ENCODE results near the gene STPG2.

DNA sequence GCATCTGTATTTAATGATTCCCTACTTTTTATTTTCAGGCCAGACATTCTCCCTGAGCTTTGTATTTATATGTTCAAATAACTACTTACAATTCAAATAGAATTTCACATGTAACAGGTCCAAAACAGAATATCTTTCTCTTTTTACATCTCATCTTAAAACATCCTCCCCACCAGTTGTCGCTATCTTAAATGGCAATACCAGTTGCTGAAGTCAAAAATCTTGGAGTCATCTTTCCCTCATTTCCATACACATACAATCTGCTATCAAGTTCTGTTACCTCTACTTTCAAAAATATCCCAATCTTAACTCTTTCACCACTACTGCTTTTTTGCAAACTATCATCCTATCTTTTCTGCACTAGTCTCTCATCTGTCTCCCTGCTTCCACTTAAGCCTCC, 330.5 kb downstream of the STPG2 start:
- TF ChIP-seq, protein P1, sequence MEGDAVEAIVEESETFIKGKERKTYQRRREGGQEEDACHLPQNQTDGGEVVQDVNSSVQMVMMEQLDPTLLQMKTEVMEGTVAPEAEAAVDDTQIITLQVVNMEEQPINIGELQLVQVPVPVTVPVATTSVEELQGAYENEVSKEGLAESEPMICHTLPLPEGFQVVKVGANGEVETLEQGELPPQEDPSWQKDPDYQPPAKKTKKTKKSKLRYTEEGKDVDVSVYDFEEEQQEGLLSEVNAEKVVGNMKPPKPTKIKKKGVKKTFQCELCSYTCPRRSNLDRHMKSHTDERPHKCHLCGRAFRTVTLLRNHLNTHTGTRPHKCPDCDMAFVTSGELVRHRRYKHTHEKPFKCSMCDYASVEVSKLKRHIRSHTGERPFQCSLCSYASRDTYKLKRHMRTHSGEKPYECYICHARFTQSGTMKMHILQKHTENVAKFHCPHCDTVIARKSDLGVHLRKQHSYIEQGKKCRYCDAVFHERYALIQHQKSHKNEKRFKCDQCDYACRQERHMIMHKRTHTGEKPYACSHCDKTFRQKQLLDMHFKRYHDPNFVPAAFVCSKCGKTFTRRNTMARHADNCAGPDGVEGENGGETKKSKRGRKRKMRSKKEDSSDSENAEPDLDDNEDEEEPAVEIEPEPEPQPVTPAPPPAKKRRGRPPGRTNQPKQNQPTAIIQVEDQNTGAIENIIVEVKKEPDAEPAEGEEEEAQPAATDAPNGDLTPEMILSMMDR (IDR thresholded peaks at IDR 0.05) = no peak
- TF ChIP-seq POLR2A (IDR thresholded peaks at IDR 0.05) = no peak
